ENCODE results near the gene CNR1. TPM values are rescaled to one million over a fixed set of nuclear protein-coding genes. Genes with fewer than 3 reads are reported as not detected.

The CNR1 gene
- total and polyA plus RNA-seq, 2 experiments from 2014 or later, result 0.39 to 0.97 TPM

DNA sequence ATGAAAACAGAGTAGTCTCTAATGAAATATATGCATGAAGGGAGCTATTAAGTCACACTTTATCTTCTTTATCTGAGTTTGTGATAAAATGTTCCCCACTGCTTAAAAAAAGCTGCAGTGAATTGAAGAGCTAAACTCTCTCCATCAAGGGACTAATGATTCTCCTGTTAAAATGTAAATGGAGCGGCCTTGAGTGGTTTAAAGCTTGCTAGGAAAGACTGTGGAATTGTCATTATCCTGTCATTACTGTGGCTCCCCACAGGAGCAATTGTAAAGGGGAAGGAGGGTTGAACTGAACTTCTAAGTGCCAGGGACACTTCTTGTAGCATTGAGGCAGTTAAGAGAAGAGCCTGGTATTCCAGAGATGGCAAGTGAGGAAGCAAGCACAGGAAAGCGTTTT is 17.3 kb upstream of the CNR1 start:
- Histone ChIP-seq H3K4me3 (no peak overlapping the region), H3K9me3 (ENCODE audit: low read depth) (no peaks in the 10 kb centered on the region), H3K27me3 (no peaks in the 10 kb centered on the region), H3K27ac (no peak overlapping the region), H3K4me1 (ENCODE audit: low read depth) (no peaks in the 10 kb centered on the region), H3K36me3 (no peaks in the 10 kb centered on the region)
- TF ChIP-seq, protein P1, sequence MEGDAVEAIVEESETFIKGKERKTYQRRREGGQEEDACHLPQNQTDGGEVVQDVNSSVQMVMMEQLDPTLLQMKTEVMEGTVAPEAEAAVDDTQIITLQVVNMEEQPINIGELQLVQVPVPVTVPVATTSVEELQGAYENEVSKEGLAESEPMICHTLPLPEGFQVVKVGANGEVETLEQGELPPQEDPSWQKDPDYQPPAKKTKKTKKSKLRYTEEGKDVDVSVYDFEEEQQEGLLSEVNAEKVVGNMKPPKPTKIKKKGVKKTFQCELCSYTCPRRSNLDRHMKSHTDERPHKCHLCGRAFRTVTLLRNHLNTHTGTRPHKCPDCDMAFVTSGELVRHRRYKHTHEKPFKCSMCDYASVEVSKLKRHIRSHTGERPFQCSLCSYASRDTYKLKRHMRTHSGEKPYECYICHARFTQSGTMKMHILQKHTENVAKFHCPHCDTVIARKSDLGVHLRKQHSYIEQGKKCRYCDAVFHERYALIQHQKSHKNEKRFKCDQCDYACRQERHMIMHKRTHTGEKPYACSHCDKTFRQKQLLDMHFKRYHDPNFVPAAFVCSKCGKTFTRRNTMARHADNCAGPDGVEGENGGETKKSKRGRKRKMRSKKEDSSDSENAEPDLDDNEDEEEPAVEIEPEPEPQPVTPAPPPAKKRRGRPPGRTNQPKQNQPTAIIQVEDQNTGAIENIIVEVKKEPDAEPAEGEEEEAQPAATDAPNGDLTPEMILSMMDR (IDR thresholded peaks at IDR 0.05; ENCODE audit: low read depth, low read length), result no peak
- no peak for DNase-seq (ENCODE audit: low read depth in 1 of 2, low spot score in 1 of 2)

DNA sequence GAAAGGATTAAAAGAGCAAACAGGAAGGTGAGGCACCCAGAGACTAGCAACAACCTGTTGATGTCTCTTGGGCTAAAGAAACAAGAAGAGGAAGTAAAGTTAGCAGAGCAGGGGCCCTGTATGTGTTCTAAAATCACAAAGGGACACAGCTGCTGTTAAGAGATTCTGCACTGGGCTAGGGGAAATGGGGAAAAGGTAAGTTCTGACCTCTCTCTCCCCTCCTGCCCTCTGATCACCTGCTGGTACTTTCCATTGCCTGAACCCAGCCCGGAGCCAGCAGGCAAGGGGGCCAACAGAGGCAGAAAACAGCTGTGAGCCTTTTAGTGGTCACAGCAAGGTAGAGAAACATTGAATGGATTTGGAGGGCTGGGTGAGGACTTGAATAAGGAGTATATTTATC is 13.5 kb upstream of the CNR1 start:
- no peaks in the 10 kb centered on the region for H3K4me1 ChIP-seq (ENCODE audit: low read depth)
- DNase-seq (ENCODE audit: low read depth in 1 of 2, low spot score in 1 of 2), result no peak
- no peaks in the 10 kb centered on the region for H3K9me3 ChIP-seq (ENCODE audit: low read depth)
- no peaks in the 10 kb centered on the region for H3K27me3 ChIP-seq
- H3K27ac ChIP-seq, result no peak overlapping the region
- TF ChIP-seq, protein P1 (IDR thresholded peaks at IDR 0.05; ENCODE audit: low read depth, low read length), result no peak
- no peaks in the 10 kb centered on the region for H3K36me3 ChIP-seq
- no peak overlapping the region for H3K4me3 ChIP-seq

DNA sequence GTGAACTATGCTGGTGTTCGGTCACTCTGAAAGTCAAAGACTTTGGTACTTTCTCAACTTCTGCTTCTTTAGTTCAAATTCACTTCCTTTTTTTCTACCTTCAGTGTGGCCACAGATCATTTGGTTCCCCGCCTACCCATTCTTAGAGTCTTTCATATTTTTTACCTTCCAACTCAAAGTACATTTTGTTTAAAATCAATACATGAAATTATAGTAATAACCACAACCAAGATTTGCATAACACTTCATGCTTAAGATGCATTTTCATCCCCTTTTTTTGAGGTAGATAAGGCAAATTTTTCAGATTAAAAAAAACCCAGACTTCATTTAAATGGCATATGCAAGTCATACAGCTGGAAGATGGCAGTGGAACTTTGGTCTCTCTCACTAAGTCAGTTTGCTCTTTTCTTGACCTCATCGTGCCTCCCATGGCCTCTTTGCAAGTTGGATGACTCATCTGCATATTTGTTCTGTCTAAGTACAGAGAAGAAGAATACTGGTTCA is 11.9 kb upstream of the CNR1 start:
- TF ChIP-seq, protein P1 (IDR thresholded peaks at IDR 0.05; ENCODE audit: low read depth, low read length), result no peak
- no peaks in the 10 kb centered on the region for H3K4me1 ChIP-seq (ENCODE audit: low read depth)
- no peaks in the 10 kb centered on the region for H3K36me3 ChIP-seq
- no peak overlapping the region for H3K27ac ChIP-seq
- no peaks in the 10 kb centered on the region for H3K9me3 ChIP-seq (ENCODE audit: low read depth)
- peak in 1 of 2 donors; percentile 38 for DNase-seq (ENCODE audit: low read depth in 1 of 2, low spot score in 1 of 2)
- no peaks in the 10 kb centered on the region for H3K27me3 ChIP-seq
- no peak overlapping the region for H3K4me3 ChIP-seq

DNA sequence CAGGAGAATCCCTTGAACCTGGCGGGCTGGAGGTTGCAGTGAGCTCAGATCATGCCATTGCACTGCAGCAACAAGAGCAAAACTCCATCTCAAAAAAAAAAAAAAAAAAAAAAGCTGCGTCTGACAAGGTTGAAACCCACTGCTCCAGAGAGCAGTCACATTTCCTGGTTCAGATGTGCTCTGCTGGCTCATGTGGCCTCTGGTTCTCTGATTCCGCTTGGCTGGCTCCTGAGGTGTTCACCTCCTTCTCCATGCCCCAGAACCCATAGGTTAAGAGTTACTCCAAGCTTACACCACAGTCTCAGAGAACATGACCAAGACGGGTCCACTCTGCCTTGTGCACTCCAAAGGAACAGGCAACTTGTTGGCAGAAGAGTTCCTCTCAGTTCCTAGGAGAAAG is 8.8 kb upstream of the CNR1 start:
- peaks cover 13% of the 10 kb centered on the region for H3K27me3 ChIP-seq
- TF ChIP-seq, protein P1 (IDR thresholded peaks at IDR 0.05; ENCODE audit: low read depth, low read length), result no peak
- H3K9me3 ChIP-seq (ENCODE audit: low read depth), result no peaks in the 10 kb centered on the region
- no peaks in the 10 kb centered on the region for H3K4me1 ChIP-seq (ENCODE audit: low read depth)
- H3K27ac ChIP-seq, result no peak overlapping the region
- H3K4me3 ChIP-seq, result no peak overlapping the region
- no peak for DNase-seq (ENCODE audit: low read depth in 1 of 2, low spot score in 1 of 2)
- no peaks in the 10 kb centered on the region for H3K36me3 ChIP-seq

DNA sequence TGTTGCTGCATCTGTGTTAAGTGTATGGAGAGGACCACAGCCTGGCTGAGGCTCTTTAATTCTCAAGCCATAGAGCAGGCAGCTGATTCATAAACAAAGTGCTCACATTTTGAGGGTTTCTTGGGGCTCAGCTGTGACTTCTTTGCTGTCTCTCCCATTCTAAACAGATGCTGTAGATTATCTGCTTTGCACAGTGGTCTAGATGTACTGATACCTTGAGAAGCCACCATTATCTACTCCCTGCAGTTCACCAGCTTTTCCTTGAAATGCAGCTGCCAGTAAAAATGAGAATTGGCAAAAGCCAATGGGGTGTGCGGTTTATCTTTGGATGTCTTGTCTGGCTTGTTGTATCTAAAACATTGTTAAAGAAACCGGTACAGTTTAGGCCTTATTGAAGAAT is 5.2 kb upstream of the CNR1 start:
- TF ChIP-seq, protein P1 (IDR thresholded peaks at IDR 0.05; ENCODE audit: low read depth, low read length), result no peak
- Histone ChIP-seq H3K9me3 (ENCODE audit: low read depth) (no peaks in the 10 kb centered on the region), H3K4me1 (ENCODE audit: low read depth) (no peaks in the 10 kb centered on the region), H3K36me3 (no peaks in the 10 kb centered on the region), H3K27me3 (peaks cover 49% of the 10 kb centered on the region), H3K27ac (no peak overlapping the region), H3K4me3 (no peak overlapping the region)
- no peak for DNase-seq (ENCODE audit: low read depth in 1 of 2, low spot score in 1 of 2)

DNA sequence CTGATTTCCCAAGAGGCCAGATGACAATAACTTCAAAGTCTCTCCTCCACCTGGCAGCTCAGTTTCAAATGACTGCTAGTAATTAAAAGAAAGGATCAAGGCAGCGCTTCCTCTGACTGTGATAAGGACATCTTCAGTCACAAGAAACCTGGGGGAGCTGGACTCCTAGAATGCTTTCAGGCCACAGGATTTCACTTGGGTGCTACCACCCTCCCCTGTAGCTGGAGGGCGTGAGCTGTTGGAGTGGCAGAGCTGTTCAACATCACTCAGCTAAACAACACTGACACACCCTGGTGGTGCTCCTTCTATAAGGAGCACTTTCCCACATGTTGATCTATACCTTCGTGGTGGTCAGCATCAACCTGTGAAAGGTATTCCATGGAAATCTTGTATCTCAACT is 2.2 kb upstream of the CNR1 start:
- Histone ChIP-seq H3K4me3 (no peak overlapping the region), H3K36me3 (no peaks in the 10 kb centered on the region), H3K27me3 (peaks cover 74% of the 10 kb centered on the region), H3K27ac (no peak overlapping the region), H3K9me3 (ENCODE audit: low read depth) (no peaks in the 10 kb centered on the region), H3K4me1 (ENCODE audit: low read depth) (no peaks in the 10 kb centered on the region)
- DNase-seq (ENCODE audit: low read depth in 1 of 2, low spot score in 1 of 2), result no peak
- TF ChIP-seq, protein P1 (IDR thresholded peaks at IDR 0.05; ENCODE audit: low read depth, low read length), result no peak

Measured in cardiac muscle cell (in vitro differentiated cells and primary cell).